CD4-positive, alpha-beta T cell treated with Interleukin-17A for 1 hour (primary cell): Measurements from ENCODE around the gene TOMM40.
"Not testable (repeated sequence)": the region's sequence is repeated elsewhere in the genome, so short reads cannot be mapped to it uniquely, and the experiment has no call there.

Experiments
- DNase-seq: peaks from one replicate; pipeline ENCODE4 v3.0.0-alpha.2; 2020

Gene TOMM40

GRCh38 chr19:44872661-44873060 is 18.4 kb upstream of the TOMM40 start:
- DNase-seq: no peak

- DNase-seq: no peak
These were observed 16.7 kb upstream of the TOMM40 start for GRCh38 chr19:44874317-44874716.

- DNase-seq: no peak
These were observed 15.2 kb upstream of the TOMM40 start for GRCh38 chr19:44875666-44876451.

- peak; percentile 3 for DNase-seq
These were observed 14.0 kb upstream of the TOMM40 start for GRCh38 chr19:44876930-44877535.

GRCh38 chr19:44878120-44878865 is 12.8 kb upstream of the TOMM40 start:
- no peak for DNase-seq

- DNase-seq: no peak
These were observed 11.6 kb upstream of the TOMM40 start for GRCh38 chr19:44879309-44880065.

- no peak for DNase-seq
These were observed 9.0 kb upstream of the TOMM40 start for GRCh38 chr19:44882063-44882462.

- DNase-seq: not testable (repeated sequence)
These were observed 8.2 kb upstream of the TOMM40 start for GRCh38 chr19:44882619-44883397.

GRCh38 chr19:44883922-44884321 is 7.1 kb upstream of the TOMM40 start:
- DNase-seq: no peak

- DNase-seq: no peak
These were observed 6.5 kb upstream of the TOMM40 start for GRCh38 chr19:44884566-44884965.

- DNase-seq: no peak
These were observed 4.9 kb upstream of the TOMM40 start for GRCh38 chr19:44886141-44886540.

- DNase-seq: no peak
These were observed 3.4 kb upstream of the TOMM40 start for GRCh38 chr19:44887648-44888047.

- not testable (repeated sequence) for DNase-seq
These were observed 2.7 kb upstream of the TOMM40 start for GRCh38 chr19:44888335-44888734.

GRCh38 chr19:44889830-44890365 is 1.2 kb upstream of the TOMM40 start:
- DNase-seq: no peak

- peak; percentile 100 for DNase-seq
These were observed 563 bp upstream of the TOMM40 start for GRCh38 chr19:44890366-44891015.

GRCh38 chr19:44892932-44893331 is 1.9 kb downstream of the TOMM40 start:
- DNase-seq: no peak

- no peak for DNase-seq
These were observed 2.4 kb downstream of the TOMM40 start for GRCh38 chr19:44893332-44894051.

GRCh38 chr19:44894052-44894400 is 3.0 kb downstream of the TOMM40 start:
- no peak for DNase-seq

GRCh38 chr19:44894946-44895345 is 3.9 kb downstream of the TOMM40 start:
- DNase-seq: no peak

- no peak for DNase-seq
These were observed 6.8 kb downstream of the TOMM40 start for GRCh38 chr19:44897835-44898234.
